Sigmoid colon (tissue), 4 donors: ENCODE measurements around the gene CDX2.

Experiments
- CTCF ChIP-seq, 4 experiments: fragments of 450-650 bp in 3 of 4; fragments of 200-600 bp in 1 of 4; IDR thresholded peaks; one replicate each; pipeline ENCODE4 v1.5.1; 2016 to 2019; ENCODE audit warnings: antibody characterized with exemption in 4 of 4, mild to moderate bottlenecking in 3 of 4, moderate library complexity in 2 of 4
- EP300 ChIP-seq, 4 donors: sonication (generic); formaldehyde crosslinking; IDR thresholded peaks; one replicate each; pipeline ENCODE4 v1.6.1; 2017; ENCODE audit warnings: antibody characterized with exemption in 4 of 4
- POLR2A ChIP-seq, 2 donors: fragments of 450-650 bp; IDR thresholded peaks; one replicate each; pipeline ENCODE4 v1.6.1; 2016; ENCODE audit warnings: antibody characterized with exemption in 2 of 2, mild to moderate bottlenecking in 2 of 2, moderate library complexity in 2 of 2
- POLR2AphosphoS5 ChIP-seq, 4 donors: sonication (generic); formaldehyde crosslinking; IDR thresholded peaks; one replicate each; pipeline ENCODE4 v1.6.1; 2017; ENCODE audit warnings: antibody characterized with exemption in 4 of 4

GRCh38 chr13:27973291-27973690 is 4.2 kb upstream of the CDX2 start:
- TF ChIP-seq CTCF (IDR thresholded peaks at IDR 0.05) (no peak), POLR2A (IDR thresholded peaks at IDR 0.05) (no peak), EP300 (IDR thresholded peaks at IDR 0.05) (no peak), POLR2AphosphoS5 (IDR thresholded peaks at IDR 0.05) (no peak)
